ENCODE measurements around the gene ACER3.

The ACER3 gene

GRCh38 chr11:77069969-77070582, 209.4 kb downstream of the ACER3 start:
- in situ Hi-C loops (cut with MboI; ENCODE audit: low sequenced_read_pairs), result loop anchor here (10.0 kb wide), 1 partner anchor 255 kb away; no protein-coding TSS in a partner anchor

- in situ Hi-C loops (cut with MboI; ENCODE audit: low sequenced_read_pairs), result loop anchor here (10.0 kb wide), 1 partner anchor 256 kb away; no protein-coding TSS in a partner anchor
Observed at GRCh38 chr11:77071077-77071476, 210.4 kb downstream of the ACER3 start.

DNA sequence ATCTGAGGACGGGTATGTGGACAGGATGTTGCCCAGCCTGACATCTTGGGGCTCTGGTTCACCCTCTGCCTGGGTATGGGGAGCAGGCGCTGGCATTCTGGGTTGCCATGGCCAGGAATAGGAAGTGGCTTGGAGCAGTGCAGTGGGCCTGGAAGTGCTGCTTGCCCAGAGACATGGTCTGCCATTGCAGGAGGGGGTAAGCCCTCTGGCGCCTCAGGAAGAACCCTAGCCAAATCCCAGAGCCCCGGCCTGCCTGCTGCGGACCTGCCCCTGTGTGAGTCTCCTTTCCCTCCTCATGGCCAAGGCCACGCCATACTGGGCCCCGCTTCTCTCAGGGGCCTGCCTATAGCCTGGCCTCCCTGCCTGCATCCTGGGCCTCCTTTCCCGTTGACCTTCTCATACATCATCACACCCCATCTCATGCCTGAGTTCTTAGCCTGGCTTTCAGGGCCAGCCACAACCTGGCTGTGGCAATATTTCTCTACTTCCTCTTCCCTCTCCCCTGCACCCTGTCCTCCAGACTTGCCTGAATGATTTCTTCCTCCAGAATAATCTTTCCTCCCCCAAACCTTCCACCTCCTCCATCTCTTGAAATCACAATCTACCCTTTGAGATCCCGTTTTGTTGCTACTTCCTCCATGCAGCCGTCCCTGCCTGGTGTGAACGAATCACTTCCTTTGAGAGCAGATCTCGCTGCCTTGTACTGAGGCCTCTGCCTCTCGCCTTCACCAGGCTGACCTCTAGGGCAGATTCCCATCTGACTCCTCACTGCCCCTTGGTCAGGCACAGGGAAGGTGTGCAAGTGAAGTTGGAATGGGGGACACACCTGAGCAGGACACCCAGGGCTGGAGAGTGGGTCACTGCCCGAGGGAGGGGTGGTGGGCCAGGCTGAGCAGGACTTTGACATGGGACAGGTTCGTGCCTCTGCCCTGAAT, 211.2 kb downstream of the ACER3 start:
- in situ Hi-C loops (cut with MboI; ENCODE audit: low sequenced_read_pairs), result loop anchor here (10.0 kb wide), 1 partner anchor 257 kb away; no protein-coding TSS in a partner anchor

DNA sequence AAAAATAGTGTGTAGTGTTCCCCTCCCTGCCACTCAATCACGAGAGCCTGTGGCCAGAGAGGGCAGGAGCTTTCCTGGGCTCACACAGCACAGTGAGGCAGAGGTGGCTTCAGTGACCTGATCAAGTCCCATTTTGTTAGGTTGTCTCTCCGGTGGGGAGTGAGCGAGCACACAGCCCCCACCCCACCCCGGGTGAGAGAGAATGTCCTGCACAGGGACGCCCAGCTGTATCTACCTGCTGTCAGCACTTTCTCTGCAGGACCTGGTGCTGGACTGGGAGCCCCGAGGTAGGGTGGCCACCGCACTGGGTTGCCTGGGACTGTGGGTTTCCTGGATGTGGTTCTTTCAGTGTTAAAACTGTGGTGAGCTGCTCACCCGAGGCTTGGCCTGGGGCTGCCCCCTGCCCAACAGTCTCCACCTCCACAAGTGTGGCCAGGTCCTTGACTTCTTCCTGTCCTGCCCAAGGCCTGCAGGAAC, 212.2 kb downstream of the ACER3 start:
- in situ Hi-C loops (cut with MboI; ENCODE audit: low sequenced_read_pairs), result loop anchor here (10.0 kb wide), 1 partner anchor 258 kb away; no protein-coding TSS in a partner anchor

GRCh38 chr11:77073328-77074001, 212.7 kb downstream of the ACER3 start:
- in situ Hi-C loops (cut with MboI; ENCODE audit: low sequenced_read_pairs), result loop anchor here (10.0 kb wide), 1 partner anchor 259 kb away; no protein-coding TSS in a partner anchor

DNA sequence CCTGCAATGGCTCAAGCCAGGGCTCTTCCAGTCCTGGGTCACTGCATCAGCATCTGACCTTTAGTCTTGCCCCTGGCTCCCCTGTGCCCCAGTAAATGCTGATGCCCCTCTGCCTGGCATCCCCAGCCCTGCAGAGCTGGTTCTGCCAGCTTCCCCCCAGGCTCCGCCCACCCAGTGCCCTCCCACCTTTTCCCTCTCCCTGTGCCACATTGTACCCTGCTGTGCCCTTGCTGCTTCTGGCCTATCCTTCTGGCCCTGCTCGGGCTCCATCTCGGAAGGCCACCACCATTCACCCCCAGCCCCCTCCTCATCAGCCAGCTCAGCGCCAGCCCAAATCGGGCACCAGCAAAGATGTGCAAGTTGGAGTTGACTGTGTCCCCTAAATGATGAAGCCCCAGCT, 213.5 kb downstream of the ACER3 start:
- in situ Hi-C loops (cut with MboI; ENCODE audit: low sequenced_read_pairs), result loop anchor here (10.0 kb wide), 1 partner anchor 259 kb away; no protein-coding TSS in a partner anchor

- in situ Hi-C loops (cut with MboI; ENCODE audit: low sequenced_read_pairs), result loop anchor here (10.0 kb wide), 1 partner anchor 260 kb away; no protein-coding TSS in a partner anchor
Observed at GRCh38 chr11:77074626-77075221, 214.0 kb downstream of the ACER3 start.

DNA sequence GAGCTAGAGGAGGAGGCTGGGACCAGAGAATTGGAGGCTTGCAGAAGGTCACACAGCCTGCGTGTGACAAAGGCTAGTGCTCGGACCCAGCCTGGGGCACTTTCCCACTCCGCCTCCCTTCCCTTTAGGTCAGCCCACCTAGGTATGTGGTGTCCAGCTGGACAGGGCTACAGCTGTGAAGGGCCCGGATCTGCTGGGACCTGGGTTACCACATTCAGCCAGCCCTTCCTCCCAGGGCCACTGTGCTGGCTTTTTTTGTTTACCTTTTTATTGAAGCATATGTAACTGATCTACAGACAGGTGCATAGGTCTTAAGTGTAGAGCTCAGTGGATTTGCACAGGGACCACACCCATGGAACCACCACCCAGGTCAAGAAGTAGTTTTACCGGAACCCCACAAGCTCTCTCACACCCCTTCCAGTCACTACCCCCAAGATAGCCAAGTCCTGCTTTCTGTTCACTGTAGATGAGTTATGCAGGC, 214.7 kb downstream of the ACER3 start:
- in situ Hi-C loops (cut with MboI; ENCODE audit: low sequenced_read_pairs), result loop anchor here (10.0 kb wide), 1 partner anchor 261 kb away; no protein-coding TSS in a partner anchor
